H1 (cell line): ENCODE measurements around the gene STX2. TPM values are rescaled to one million over a fixed set of nuclear protein-coding genes. Genes with fewer than 3 reads are reported as not detected.

Experiments
- CTCF ChIA-PET: fragments of 300-600 bp; sonication (Branson Sonifier 250); formaldehyde crosslinking; loops from one replicate; lab custom pipeline; 2021; ENCODE audit not compliant: partially characterized antibody; lab: Charles Lee
- POLR2A ChIA-PET: fragments of 300-600 bp; sonication (Branson Sonifier 250); formaldehyde crosslinking; loops from one replicate; lab custom pipeline; 2021; ENCODE audit warnings: inconsistent platforms; ENCODE audit not compliant: partially characterized antibody; lab: Charles Lee
- DNase-seq, 2 experiments: peaks; one replicate each; pipeline versions ENCODE4 v3.0.0 to v3.0.0-alpha.2; 2010 to 2022; ENCODE audit warnings: low spot score in 2 of 2, low read depth in 1 of 2, mixed read lengths in 1 of 2
- FAIRE-seq: peaks from 2 replicates; lab custom pipeline; 2011; peaks lifted over from hg19 to GRCh38; lab: Jason Lieb, UNC
- H2AFZ ChIP-seq: 2 replicates; pipeline ENCODE4 v1.8.1; 2012; ENCODE audit warnings: low read length, inconsistent platforms
- H2AK5ac ChIP-seq: 2 replicates; pipeline ENCODE4 v1.6.1; 2013; ENCODE audit warnings: low read depth, low read length
- H2BK120ac ChIP-seq: replicated peaks from 2 replicates; pipeline ENCODE3; 2013; ENCODE audit warnings: low read depth, low read length, inconsistent platforms
- H2BK12ac ChIP-seq: 2 replicates; pipeline ENCODE4 v1.6.1; 2013; ENCODE audit warnings: low read depth, low read length
- H2BK15ac ChIP-seq: 2 replicates; pipeline ENCODE4 v1.6.1; 2013; ENCODE audit warnings: low read length
- H2BK20ac ChIP-seq: 2 replicates; pipeline ENCODE4 v1.6.1; 2013; ENCODE audit warnings: low read length
- H2BK5ac ChIP-seq: 2 replicates; pipeline ENCODE4 v1.6.1; 2013; ENCODE audit warnings: low read depth, low read length
- H3K14ac ChIP-seq: 2 replicates; pipeline ENCODE4 v1.6.1; 2013; ENCODE audit warnings: inconsistent platforms; ENCODE audit not compliant: insufficient read length
- H3K18ac ChIP-seq: 2 replicates; pipeline ENCODE4 v1.6.1; 2013; ENCODE audit warnings: low read length; ENCODE audit errors: extremely low read depth
- H3K23ac ChIP-seq: 2 replicates; pipeline ENCODE4 v1.6.1; 2013; ENCODE audit warnings: inconsistent platforms; ENCODE audit not compliant: insufficient read length
- H3K23me2 ChIP-seq: 2 replicates; pipeline ENCODE4 v1.6.1; 2013; ENCODE audit warnings: low read depth, low read length
- H3K27ac ChIP-seq: 2 replicates; pipeline ENCODE4 v1.6.1; 2011; ENCODE audit warnings: low read depth, low read length, inconsistent platforms
- H3K27me3 ChIP-seq, 4 experiments: replicated peaks in 1 of 4; 1 replicate in 1 of 4; 2 replicates in 3 of 4; pipeline versions ENCODE4 v1.6.1 to v1.8.1; 2011 to 2013; ENCODE audit warnings: low read length in 3 of 4, mild to moderate bottlenecking in 3 of 4, inconsistent platforms in 2 of 4, mixed read lengths in 2 of 4, moderate library complexity in 1 of 4; ENCODE audit not compliant: control insufficient read depth in 3 of 4, insufficient read depth in 3 of 4; ENCODE audit errors: extremely low read depth in 1 of 4
- H3K36me3 ChIP-seq, 4 experiments: 2 replicates each; pipeline versions ENCODE4 v1.6.1 to v1.8.1; 2011 to 2013; ENCODE audit warnings: mild to moderate bottlenecking in 4 of 4, low read length in 3 of 4, moderate library complexity in 2 of 4, control low read depth in 1 of 4, inconsistent platforms in 1 of 4; ENCODE audit not compliant: insufficient read depth in 4 of 4, control insufficient read depth in 2 of 4
- H3K4ac ChIP-seq: replicated peaks from 2 replicates; pipeline ENCODE3; 2013; ENCODE audit warnings: low read length, low read depth, mixed read lengths, inconsistent platforms; ENCODE audit not compliant: insufficient read length
- H3K4me1 ChIP-seq, 4 experiments: replicated peaks in 1 of 4; 1 replicate in 1 of 4; 2 replicates in 3 of 4; pipeline versions ENCODE4 v1.6.1 to v1.8.1; 2011 to 2013; ENCODE audit warnings: low read length in 3 of 4, inconsistent platforms in 2 of 4, mixed read lengths in 1 of 4; ENCODE audit not compliant: insufficient read depth in 4 of 4, control insufficient read depth in 3 of 4
- H3K4me2 ChIP-seq, 2 experiments: 2 replicates each; pipeline versions ENCODE4 v1.6.1 to v1.8.1; 2011 to 2013; ENCODE audit warnings: low read depth in 2 of 2, low read length in 2 of 2, control low read depth in 1 of 2, inconsistent platforms in 1 of 2, mild to moderate bottlenecking in 1 of 2; ENCODE audit not compliant: insufficient read depth in 1 of 2
- H3K4me3 ChIP-seq, 4 experiments: fragments of 200-600, 300-600 bp in 1 of 4; sonication (generic), shearing (Covaris generic), sonication (Bioruptor Twin) in 1 of 4; 2 replicates each; pipeline versions ENCODE4 v1.5.1 to v1.8.1; 2011 to 2016; ENCODE audit warnings: low read length in 4 of 4, low read depth in 3 of 4, control low read depth in 2 of 4, inconsistent platforms in 2 of 4, mild to moderate bottlenecking in 2 of 4, mixed read lengths in 1 of 4, moderate library complexity in 1 of 4; ENCODE audit not compliant: insufficient read depth in 2 of 4; ENCODE audit errors: extremely low read depth in 1 of 4
- H3K56ac ChIP-seq: replicated peaks from 2 replicates; pipeline ENCODE3; 2013; ENCODE audit warnings: low read depth, mild to moderate bottlenecking, mixed read lengths, low read length, inconsistent platforms; ENCODE audit not compliant: insufficient read length
- H3K79me1 ChIP-seq: 2 replicates; pipeline ENCODE4 v1.6.1; 2013; ENCODE audit warnings: low read depth, low read length, control low read depth
- H3K79me2 ChIP-seq, 2 experiments: 2 replicates each; pipeline versions ENCODE4 v1.6.1 to v1.8.1; 2012 to 2013; ENCODE audit warnings: low read length in 2 of 2, mild to moderate bottlenecking in 2 of 2, inconsistent platforms in 1 of 2; ENCODE audit not compliant: insufficient read depth in 2 of 2, control insufficient read depth in 1 of 2
- H3K9ac ChIP-seq, 4 experiments: replicated peaks in 1 of 4; 1 replicate in 1 of 4; 2 replicates in 3 of 4; pipeline versions ENCODE4 v1.6.1 to v1.8.1; 2011 to 2013; ENCODE audit warnings: low read depth in 3 of 4, low read length in 3 of 4, control low read depth in 2 of 4, mild to moderate bottlenecking in 2 of 4, moderate library complexity in 2 of 4, inconsistent platforms in 1 of 4; ENCODE audit errors: extremely low read depth in 1 of 4
- H3K9me3 ChIP-seq, 2 experiments: 2 replicates each; pipeline versions ENCODE4 v1.6.1 to v1.8.1; 2012 to 2013; ENCODE audit warnings: mild to moderate bottlenecking in 2 of 2, moderate library complexity in 2 of 2, control low read depth in 1 of 2, inconsistent platforms in 1 of 2, low read depth in 1 of 2, low read length in 1 of 2, mixed read lengths in 1 of 2; ENCODE audit not compliant: insufficient read depth in 2 of 2
- H4K20me1 ChIP-seq, 2 experiments: replicated peaks in 1 of 2; 2 replicates each; pipeline versions ENCODE3 to v1.8.1; 2011 to 2013; ENCODE audit warnings: inconsistent platforms in 2 of 2, low read length in 2 of 2, mild to moderate bottlenecking in 1 of 2; ENCODE audit not compliant: insufficient read depth in 2 of 2, control insufficient read depth in 1 of 2
- H4K5ac ChIP-seq: 2 replicates; pipeline ENCODE4 v1.6.1; 2013; ENCODE audit warnings: low read length, low read depth, mixed read lengths, inconsistent platforms; ENCODE audit not compliant: insufficient read length
- H4K8ac ChIP-seq: 2 replicates; pipeline ENCODE4 v1.8.0; 2013; ENCODE audit warnings: mild to moderate bottlenecking, moderate library complexity, low read length, inconsistent platforms; ENCODE audit not compliant: insufficient read depth; ENCODE audit errors: extremely low read depth
- H4K91ac ChIP-seq: replicated peaks from 2 replicates; pipeline ENCODE3; 2013; ENCODE audit warnings: low read length, mixed read lengths, inconsistent platforms; ENCODE audit not compliant: insufficient read length
- BCL11A ChIP-seq, 2 experiments: IDR thresholded peaks; one replicate each; pipeline ENCODE4 v1.6.1; 2011; ENCODE audit warnings: low read depth in 2 of 2, low read length in 2 of 2, mild to moderate bottlenecking in 2 of 2
- EZH2 ChIP-seq: fragments of 200-600 bp; sonication (generic); IDR thresholded peaks from 2 replicates; pipeline ENCODE4 v1.7.1; 2012; ENCODE audit warnings: low read depth, mild to moderate bottlenecking, moderate library complexity, low read length, inconsistent platforms; ENCODE audit not compliant: severe bottlenecking
- JUND ChIP-seq: IDR thresholded peaks from 2 replicates; pipeline ENCODE4 v1.6.1; 2011; ENCODE audit warnings: mild to moderate bottlenecking, improper control_type of control experiment, low read length
- MAFK ChIP-seq: IDR thresholded peaks from 2 replicates; pipeline ENCODE4 v1.6.1; 2012; ENCODE audit warnings: low read depth, mild to moderate bottlenecking, improper control_type of control experiment, low read length
- POLR2A ChIP-seq, 2 experiments: IDR thresholded peaks; 1 replicate in 1 of 2; 2 replicates in 1 of 2; pipeline ENCODE4 v1.6.1; 2011; ENCODE audit warnings: low read depth in 2 of 2, low read length in 2 of 2, mild to moderate bottlenecking in 2 of 2; ENCODE audit errors: control extremely low read depth in 1 of 2
- POLR2AphosphoS5 ChIP-seq: IDR thresholded peaks from 2 replicates; pipeline ENCODE4 v1.6.1; 2011; ENCODE audit warnings: low read depth, low read length
- SIN3A ChIP-seq, 2 experiments: IDR thresholded peaks in 1 of 2; conservative IDR thresholded peaks in 1 of 2; 2 replicates each; pipeline ENCODE4 v1.6.1; 2011 to 2012; ENCODE audit warnings: low read length in 2 of 2, improper control_type of control experiment in 1 of 2, low read depth in 1 of 2, mild to moderate bottlenecking in 1 of 2
- SIRT6 ChIP-seq: IDR thresholded peaks from one replicate; pipeline ENCODE4 v1.7.1; 2012; ENCODE audit warnings: low read length, inconsistent platforms
- TAF1 ChIP-seq: IDR thresholded peaks from 2 replicates; pipeline ENCODE4 v1.6.1; 2011; ENCODE audit warnings: mild to moderate bottlenecking, low read depth, low read length
- WGBS, 2 experiments: shearing (Covaris generic) in 1 of 2; methylation state at CpG; one replicate each; pipeline versions ENCODE4 v1.1.6 to v1.1.7; 2013 to 2015; ENCODE audit warnings: low lambda C conversion rate in 2 of 2, mixed read lengths in 2 of 2, inconsistent platforms in 1 of 2, low coverage in 1 of 2, missing lambda C conversion rate in 1 of 2; ENCODE audit not compliant: insufficient replicate concordance in 2 of 2, insufficient coverage in 1 of 2, insufficient read length in 1 of 2; ENCODE audit errors: extremely low coverage in 1 of 2, missing lambda C conversion rate in 1 of 2; 5-methylcytosine and 5-hydroxymethylcytosine counted together
- polyA plus RNA-seq, 7 experiments: library from polyadenylated mRNA; depleted of rRNA in 3 of 7; stranded (reverse) in 5 of 7; unstranded in 2 of 7; fragments of >200 nt in 5 of 7; fragments of 200-250 nt in 2 of 7; gene quantifications; 1 replicate in 5 of 7; 2 replicates in 1 of 7; 4 replicates in 1 of 7; pipeline versions ENCODE4 v1.2.1 to v1.2.3, GENCODE V29; 2011 to 2013; ENCODE audit warnings: missing spikeins in 2 of 7, mixed read lengths in 2 of 7
- total RNA-seq: library from RNA; stranded (reverse); fragmentation: NEBNext Ultra II Directional; extraction: Animal tissue kit (Norgen Biotek cat#: 25700); gene quantifications from 2 replicates; pipeline ENCODE4 v1.2.1, GENCODE V29; 2021

STX2 gene
- total and polyA plus RNA-seq, 2 of the 8 experiments (the other 6 are each of a cell fraction or from before 2014, with no cell fraction given): 20.0 to 26.3 TPM

GRCh38 chr12:130745921-130746320, 93.1 kb downstream of the STX2 start:
- Histone ChIP-seq H3K4me2 (no peak overlapping the region), H3K27ac (no peak overlapping the region), H3K4me3 (no peak overlapping the region), H4K8ac (no peak overlapping the region), H3K18ac (no peak overlapping the region), H2AK5ac (no peak overlapping the region), H3K56ac (no peak overlapping the region), H3K79me2 (no peaks in the 10 kb centered on the region), H4K5ac (no peak overlapping the region), H3K4ac (no peak overlapping the region), H2BK120ac (no peak overlapping the region), H2BK20ac (no peak overlapping the region), H3K27me3 (no peaks in the 10 kb centered on the region), H4K20me1 (peaks cover 0 to 1% of the 10 kb centered on the region in 2 experiments), H2BK12ac (no peak overlapping the region), H3K9ac (no peak overlapping the region), H2AFZ (no peak overlapping the region), H2BK15ac (no peak overlapping the region), H3K23me2 (no peaks in the 10 kb centered on the region), H3K36me3 (no peaks in the 10 kb centered on the region), H3K9me3 (no peaks in the 10 kb centered on the region), H3K4me1 (no peaks in the 10 kb centered on the region; a peak in 1 of 7 replicates), H4K91ac (no peak overlapping the region), H2BK5ac (no peak overlapping the region), H3K14ac (no peak overlapping the region), H3K79me1 (no peaks in the 10 kb centered on the region), H3K23ac (no peak overlapping the region)
- DNase-seq (no peak), FAIRE-seq (no peak)
- ChIA-PET POLR2A (no interaction called here), CTCF (interaction anchor here (1.2 to 3.9 kb wide), 3 partner anchors 30 to 703 kb away, joined by 4 to 22 read pairs (median 11); partner anchors contain the start of gene RIMBP2)
- 92% methylated on average over 4 of the region's 4 CpGs; no CpG with 5 or more reads in 1 of the 2 experiments for WGBS, 2 experiments
- no peak for TF ChIP-seq SIN3A (conservative IDR thresholded peaks at IDR 0.05 in 1 of 2, IDR thresholded peaks at IDR 0.05 in 1 of 2; ENCODE audit: low read depth in 1 of 2, low read length in 2 of 2)
- no peak for TF ChIP-seq POLR2A (IDR thresholded peaks at IDR 0.05; ENCODE audit: control extremely low read depth in 1 of 2, low read depth in 2 of 2, low read length in 2 of 2)
- TF ChIP-seq MAFK: no peak
- no peak for TF ChIP-seq POLR2AphosphoS5
- no peak for TF ChIP-seq BCL11A (IDR thresholded peaks at IDR 0.05; ENCODE audit: low read depth in 2 of 2, low read length in 2 of 2)
- TF ChIP-seq EZH2: no peak
- TF ChIP-seq TAF1: no peak
- no peak for TF ChIP-seq JUND
- TF ChIP-seq SIRT6: no peak
